ENCODE results near the gene SNW1. TPM values are rescaled to one million over a fixed set of nuclear protein-coding genes. Genes with fewer than 3 reads are reported as not detected.

Gene SNW1
- total and polyA plus RNA-seq, 2 of the 13 experiments (the other 11 are each of a cell fraction or from before 2014, with no cell fraction given): 23.2 to 65.8 TPM

- no peak for TF ChIP-seq PLSCR1 (CRISPR knock-in tag; IDR thresholded peaks at IDR 0.05; ENCODE audit: borderline replicate concordance)
Measured at GRCh38 chr14:77691259-77691658, 69.7 kb downstream of the SNW1 start (continued).

- BruUV-seq (replicated peaks): no TSS peak
- Histone ChIP-seq H3K79me2 (ENCODE audit: insufficient read depth, low read length) (no peaks in the 10 kb centered on the region), H3K4me3 (replicated peaks in 1 of 3; ENCODE audit: insufficient read depth in 1 of 3, low read depth in 2 of 3, low read length in 3 of 3) (no peak overlapping the region), H3K36me3 (replicated peaks in 1 of 2; ENCODE audit: control insufficient read depth in 1 of 2, insufficient read depth in 2 of 2, low read length in 2 of 2) (peaks cover 3 to 10% of the 10 kb centered on the region in 2 experiments; a peak in 1 of 5 replicates), H3K4me2 (ENCODE audit: low read depth, low read length) (peak overlapping the region; percentile 31), H4K20me1 (ENCODE audit: insufficient read depth, low read length) (no peaks in the 10 kb centered on the region), H3K9ac (ENCODE audit: insufficient read depth, low read depth, low read length) (no peak overlapping the region), H2AFZ (ENCODE audit: low read length) (no peak overlapping the region), H3K27me3 (ENCODE audit: control insufficient read depth in 1 of 2, insufficient read depth in 2 of 2, low read length in 2 of 2) (no peaks in the 10 kb centered on the region), H3K9me3 (ENCODE audit: low read length) (no peaks in the 10 kb centered on the region), H3K27ac (ENCODE audit: extremely low read length, insufficient read depth, low read length) (peak overlapping the region; percentile 36), H3K4me1 (ENCODE audit: insufficient read depth, low read length) (peaks cover 18% of the 10 kb centered on the region)
- intact Hi-C loops (cut with micrococcal nuclease; ENCODE audit: unreplicated experiment) (no loop called here), in situ Hi-C loops (cut with HindIII; ENCODE audit: extremely low pct_ligation_motif_present, low pct_unique_long_range_greater_than_20kb) (no loop called here)
- peak; percentile 27 for DNase-seq (ENCODE audit: low spot score)
- POLR2A ChIA-PET: interaction anchor here (1.0 kb wide), 1 partner anchor 27 kb away, joined by 3 read pairs; no protein-coding TSS in a partner anchor
- CTCF ChIA-PET (ENCODE audit: low intra/inter-chr PET ratio, low total read pairs): no interaction called here
- 15% methylated on average over 1 of the region's 1 CpG for WGBS (ENCODE audit: low lambda C conversion rate)
- no peak for ATAC-seq
- no peak for FAIRE-seq
- TF ChIP-seq ZNF609 (CRISPR knock-in tag; IDR thresholded peaks at IDR 0.05; ENCODE audit: borderline replicate concordance): no peak
- TF ChIP-seq ZNF383 (CRISPR knock-in tag; IDR thresholded peaks at IDR 0.05; ENCODE audit: borderline replicate concordance): no peak
- no peak for TF ChIP-seq ZFP37 (CRISPR knock-in tag; IDR thresholded peaks at IDR 0.05; ENCODE audit: borderline replicate concordance)
- TF ChIP-seq NFIC (IDR thresholded peaks at IDR 0.05; ENCODE audit: low read length): no peak
- TF ChIP-seq KDM3A (CRISPR knock-in tag; IDR thresholded peaks at IDR 0.05; ENCODE audit: low read depth): no peak
- no peak for TF ChIP-seq PTBP1 (IDR thresholded peaks at IDR 0.05; ENCODE audit: low read depth, low read length, poor library complexity, severe bottlenecking)
- TF ChIP-seq XBP1 (CRISPR knock-in tag; IDR thresholded peaks at IDR 0.05): no peak
- TF ChIP-seq ZNF382 (CRISPR knock-in tag; IDR thresholded peaks at IDR 0.05; ENCODE audit: borderline replicate concordance): no peak
- no peak for TF ChIP-seq TOE1 (CRISPR knock-in tag; IDR thresholded peaks at IDR 0.05)
- no peak for TF ChIP-seq ZBTB37 (CRISPR knock-in tag; IDR thresholded peaks at IDR 0.05)
- TF ChIP-seq NR3C1 (CRISPR knock-in tag; IDR thresholded peaks at IDR 0.05): no peak
- TF ChIP-seq HDAC1 (CRISPR knock-in tag; IDR thresholded peaks at IDR 0.05): 0 out of 2 replicates have a peak, but pooled peaks have one; percentile 5
- no peak for TF ChIP-seq IKZF1 (IDR thresholded peaks at IDR 0.05)
- peak; percentile 26 for TF ChIP-seq ASH2L (IDR thresholded peaks at IDR 0.05; ENCODE audit: insufficient read length, low read depth, low read length)
Measured at GRCh38 chr14:77682158-77682553, 78.8 kb downstream of the SNW1 start.
